ENCODE results near the gene MYOZ3. TPM values are rescaled to one million over a fixed set of nuclear protein-coding genes. Genes with fewer than 3 reads are reported as not detected.

MYOZ3 gene
- polyA plus RNA-seq, 3 donors = 5.9 to 8.6 (median 7.2) TPM

DNA sequence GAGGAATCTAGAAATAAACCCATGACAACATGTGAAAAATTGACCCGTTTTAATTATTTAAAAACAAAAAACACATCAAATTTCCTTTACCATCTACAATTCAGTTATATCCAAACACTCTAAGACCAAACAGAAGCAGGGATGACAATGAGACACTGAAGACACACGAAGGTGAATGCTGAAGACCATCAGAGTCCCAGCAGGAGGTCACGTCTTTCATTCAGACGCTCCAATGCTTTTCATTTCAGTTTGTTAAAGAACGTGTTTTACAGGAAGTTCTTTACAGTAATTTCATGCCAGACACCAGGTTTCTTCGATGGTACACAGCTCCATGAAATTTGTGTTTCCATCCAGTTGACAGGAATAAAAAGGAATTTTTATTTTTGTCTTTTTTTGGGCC is 29.7 kb downstream of the MYOZ3 start:
- DNase-seq = no peak

DNA sequence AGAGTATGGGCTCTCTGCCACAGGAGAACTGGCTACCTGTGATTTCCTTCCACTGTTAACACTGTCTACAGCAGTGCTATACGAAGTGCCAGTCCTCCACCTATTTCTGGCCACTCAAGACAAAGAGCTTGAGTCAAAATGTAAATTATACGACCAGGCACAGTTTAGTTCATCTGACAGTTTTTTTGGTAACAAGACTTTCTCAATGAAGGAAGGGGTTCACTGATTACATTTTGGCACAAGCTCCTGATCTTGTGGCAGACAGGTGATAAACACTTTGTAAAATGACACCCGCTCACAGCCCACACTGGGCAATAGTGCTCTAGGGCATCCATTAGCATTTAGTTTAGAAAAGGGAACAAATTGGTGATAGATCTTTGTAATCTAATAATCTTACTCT is 31.2 kb downstream of the MYOZ3 start:
- DNase-seq = no peak

DNA sequence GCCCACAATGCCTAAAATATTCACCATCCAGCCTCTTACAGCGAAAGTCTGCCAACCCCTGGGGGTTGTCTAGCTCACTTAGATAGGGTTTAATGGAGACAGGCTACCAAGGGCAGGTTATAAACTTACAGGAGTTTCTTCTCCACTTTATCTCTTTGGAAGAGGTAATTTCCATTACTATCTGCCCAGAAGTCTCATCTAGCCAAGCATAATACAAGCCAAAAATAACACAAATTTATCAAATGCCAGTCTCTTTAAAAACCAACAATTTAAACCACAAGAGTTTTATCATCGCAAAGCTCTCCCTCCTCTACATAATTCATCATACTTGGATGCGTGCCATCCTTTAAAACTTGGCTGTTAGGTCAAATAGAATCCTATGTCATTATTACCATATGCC is 33.6 kb downstream of the MYOZ3 start:
- no peak for DNase-seq

DNA sequence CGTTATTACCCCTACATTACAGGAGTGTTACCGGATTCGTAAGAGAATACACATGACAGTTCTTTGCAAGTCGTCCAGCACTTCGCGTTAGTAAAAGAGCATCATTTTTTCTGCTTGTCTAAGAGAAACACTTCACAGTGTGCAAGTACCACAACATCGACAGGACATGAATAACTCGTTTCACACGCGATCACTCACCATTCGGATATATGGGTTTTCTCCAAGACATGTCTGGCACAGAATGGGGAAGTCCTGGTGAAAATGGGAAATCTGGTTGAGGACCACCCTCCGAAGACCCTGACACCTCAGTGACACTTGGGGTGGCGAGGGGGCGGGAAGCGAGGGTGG is 39.2 kb downstream of the MYOZ3 start:
- DNase-seq = no peak

DNA sequence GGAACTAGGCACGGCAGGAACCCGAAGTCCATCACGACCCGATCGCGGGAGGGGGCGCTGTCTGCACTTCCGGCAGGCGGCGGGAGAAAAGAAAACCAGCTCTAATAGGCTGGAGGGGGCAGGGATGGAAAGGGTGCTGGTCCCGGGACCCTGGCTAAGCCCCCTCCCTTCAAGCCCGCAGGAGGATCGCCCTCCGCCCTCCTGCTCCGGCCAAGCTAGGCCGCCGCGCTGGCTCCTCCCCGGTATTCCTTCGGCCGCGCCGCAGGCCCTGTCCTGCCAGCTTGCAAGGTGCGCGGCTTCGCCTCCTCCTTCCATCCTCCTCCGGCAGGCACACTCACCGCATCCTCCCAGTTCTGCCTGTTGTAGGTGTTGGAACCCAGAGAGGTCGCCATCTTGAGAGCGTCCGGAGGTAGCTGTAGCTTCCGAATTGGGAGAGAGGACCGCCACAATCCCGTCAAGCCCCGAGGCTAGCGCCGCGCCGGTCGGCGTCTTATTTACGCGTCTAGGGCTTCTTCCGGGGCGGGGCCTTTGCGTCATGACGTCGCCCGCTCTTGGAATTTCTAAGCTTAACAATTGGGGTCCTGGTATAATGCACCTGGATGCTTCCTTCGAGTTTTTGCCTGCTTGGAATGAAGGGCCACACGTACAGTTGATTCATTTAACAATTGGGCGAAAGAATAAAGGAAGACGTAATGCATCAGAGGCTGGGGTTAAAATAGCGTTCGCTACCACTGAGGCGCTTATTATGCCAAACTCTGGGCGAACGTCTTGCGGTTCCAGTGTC is 39.7 kb downstream of the MYOZ3 start, which contains the start of gene RBM22:
Gene RBM22, minus strand, starts transcription at position 469 of the 784 bp plus-strand sequence. Its CDS starts 77 bp downstream, at position 392.
- DNase-seq = peak; percentile 95

DNA sequence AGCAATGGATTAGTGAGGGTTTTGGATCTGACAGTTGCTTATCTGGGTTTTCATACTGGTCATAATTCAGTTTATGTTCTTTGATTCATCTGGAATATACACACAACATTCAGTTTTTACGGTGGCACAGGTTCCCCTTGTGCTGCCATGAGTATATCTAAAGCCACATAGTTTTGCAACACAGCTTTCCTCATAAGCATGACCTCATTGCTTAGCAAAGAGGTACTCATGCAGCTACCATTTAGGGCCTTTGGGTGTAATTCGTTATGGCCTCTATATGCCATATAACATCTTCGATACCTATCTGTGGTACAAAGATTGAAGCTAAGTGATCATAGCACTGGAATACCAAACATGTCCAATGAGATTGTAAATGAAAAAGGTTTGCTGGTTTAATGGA is 42.7 kb downstream of the MYOZ3 start:
- DNase-seq = no peak

DNA sequence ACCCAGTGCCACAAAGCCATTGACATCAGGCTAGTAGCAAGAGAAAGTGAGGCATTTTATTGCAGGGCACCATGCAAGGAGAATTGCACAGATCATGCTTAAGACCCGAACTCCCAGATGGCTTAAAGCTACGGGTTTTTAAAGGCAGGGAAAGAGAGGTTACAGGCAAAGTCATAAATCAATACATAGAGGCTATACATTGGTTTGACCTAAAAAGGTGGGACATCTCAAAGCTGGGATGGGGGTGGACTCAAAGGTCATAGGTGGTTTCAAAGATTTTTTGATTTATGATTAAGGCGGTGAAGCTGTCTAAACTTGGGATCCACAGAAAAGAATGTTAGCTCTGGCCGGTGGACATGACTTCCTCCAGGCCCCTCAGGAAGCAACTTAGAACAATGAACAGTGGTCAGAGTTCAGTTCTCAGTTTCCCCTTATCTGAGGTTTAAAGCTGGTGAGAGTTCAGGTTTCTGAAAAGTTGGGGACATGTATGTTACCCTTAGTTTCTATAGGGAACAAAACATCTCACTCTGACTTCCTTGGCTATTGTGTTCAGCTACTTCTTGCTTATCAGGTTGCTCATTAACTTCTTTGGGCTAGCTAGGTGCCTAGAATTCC is 45.8 kb downstream of the MYOZ3 start:
- DNase-seq = no peak

DNA sequence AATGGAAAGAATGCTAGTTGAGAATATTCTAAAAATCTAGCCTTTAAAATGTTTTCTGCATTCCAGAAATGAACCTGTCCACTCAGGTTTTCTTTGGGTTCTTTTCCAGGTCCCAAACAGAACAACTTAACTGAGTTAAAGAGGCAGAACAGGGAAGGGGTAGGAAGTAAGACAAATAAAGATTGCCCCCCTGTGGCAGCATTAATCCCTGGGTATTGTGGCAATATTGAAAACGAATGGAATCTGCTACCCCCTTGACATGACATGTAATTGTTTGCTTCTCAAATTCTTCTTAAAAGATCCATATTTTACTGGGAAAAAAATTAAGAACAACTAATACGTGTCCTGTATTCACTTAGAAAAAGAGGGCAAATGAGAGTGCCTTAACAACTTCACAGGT is 49.1 kb downstream of the MYOZ3 start:
- DNase-seq = no peak

DNA sequence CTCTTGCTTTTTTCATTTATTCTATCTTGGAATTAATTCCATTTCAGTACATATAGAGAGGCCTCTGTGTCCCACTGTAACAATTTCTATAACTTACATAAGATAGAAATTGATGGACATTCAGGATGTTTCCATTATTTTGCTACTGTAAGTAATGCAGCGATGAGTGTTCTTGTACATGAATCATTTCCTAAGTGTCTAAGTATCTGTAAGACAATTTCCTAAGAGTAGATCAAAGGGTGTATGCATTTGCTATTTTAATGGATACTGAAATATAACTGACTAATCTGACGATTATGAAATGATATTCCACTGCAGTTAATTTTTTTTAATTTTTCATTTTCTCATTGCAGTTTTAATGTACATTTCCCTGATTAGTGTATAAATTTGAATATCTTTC is 62.8 kb downstream of the MYOZ3 start:
- no peak for DNase-seq

Other genes starting within 250 kb of the MYOZ3 start
- gene CD74, start 248.3 kb upstream of the MYOZ3 start, polyA plus RNA-seq (ENCODE audit: insufficient read length in 3 of 3) = 100 to 1,000 TPM; 235 to 288 (median 278) TPM
- 1,000 to 10,000 TPM; 1,933 to 2,379 (median 2,065) TPM for gene RPS14, start 211.5 kb upstream of the MYOZ3 start, polyA plus RNA-seq (ENCODE audit: insufficient read length in 3 of 3)
- 10 to 100 TPM; 56.8 to 67.7 (median 61.9) TPM for gene NDST1, start 153.1 kb upstream of the MYOZ3 start, polyA plus RNA-seq (ENCODE audit: insufficient read length in 3 of 3)
- 100 to 1,000 TPM; 109 to 126 (median 111) TPM for gene SYNPO, start 20.6 kb upstream of the MYOZ3 start, polyA plus RNA-seq (ENCODE audit: insufficient read length in 3 of 3)
- 10 to 100 TPM; 69.8 to 88.6 (median 78.0) TPM for gene RBM22, start 39.8 kb downstream of the MYOZ3 start, polyA plus RNA-seq (ENCODE audit: insufficient read length in 3 of 3)
- gene DCTN4, start 97.8 kb downstream of the MYOZ3 start, polyA plus RNA-seq (ENCODE audit: insufficient read length in 3 of 3) = 10 to 100 TPM; 57.0 to 71.0 (median 67.8) TPM
- 10 to 100 TPM; 20.5 to 21.6 (median 21.6) TPM for gene SMIM3, start 117.5 kb downstream of the MYOZ3 start, polyA plus RNA-seq (ENCODE audit: insufficient read length in 3 of 3)
- 1 to 10 TPM in 1 of 3 donors, under 1 TPM in 2; 0.39 to 1.1 (median 0.43) TPM for gene IRGM, start 185.3 kb downstream of the MYOZ3 start, polyA plus RNA-seq (ENCODE audit: insufficient read length in 3 of 3)
- gene ZNF300, start 243.7 kb downstream of the MYOZ3 start, polyA plus RNA-seq (ENCODE audit: insufficient read length in 3 of 3) = 10 to 100 TPM; 35.5 to 37.5 (median 37.0) TPM